ENCODE data around the gene INTS1. TPM values are rescaled to one million over a fixed set of nuclear protein-coding genes. Genes with fewer than 3 reads are reported as not detected.

Gene INTS1
- total and polyA plus RNA-seq, 11 donors: 35.5 to 67.4 (median 45.3) TPM

GRCh38 chr7:1442355-1443124 lies 61.6 kb downstream of the INTS1 start:
- no peak for DNase-seq
- peaks cover 0 to 37% (median 3%) of the 10 kb centered on the region in 9 donors for H3K36me3 ChIP-seq

DNA sequence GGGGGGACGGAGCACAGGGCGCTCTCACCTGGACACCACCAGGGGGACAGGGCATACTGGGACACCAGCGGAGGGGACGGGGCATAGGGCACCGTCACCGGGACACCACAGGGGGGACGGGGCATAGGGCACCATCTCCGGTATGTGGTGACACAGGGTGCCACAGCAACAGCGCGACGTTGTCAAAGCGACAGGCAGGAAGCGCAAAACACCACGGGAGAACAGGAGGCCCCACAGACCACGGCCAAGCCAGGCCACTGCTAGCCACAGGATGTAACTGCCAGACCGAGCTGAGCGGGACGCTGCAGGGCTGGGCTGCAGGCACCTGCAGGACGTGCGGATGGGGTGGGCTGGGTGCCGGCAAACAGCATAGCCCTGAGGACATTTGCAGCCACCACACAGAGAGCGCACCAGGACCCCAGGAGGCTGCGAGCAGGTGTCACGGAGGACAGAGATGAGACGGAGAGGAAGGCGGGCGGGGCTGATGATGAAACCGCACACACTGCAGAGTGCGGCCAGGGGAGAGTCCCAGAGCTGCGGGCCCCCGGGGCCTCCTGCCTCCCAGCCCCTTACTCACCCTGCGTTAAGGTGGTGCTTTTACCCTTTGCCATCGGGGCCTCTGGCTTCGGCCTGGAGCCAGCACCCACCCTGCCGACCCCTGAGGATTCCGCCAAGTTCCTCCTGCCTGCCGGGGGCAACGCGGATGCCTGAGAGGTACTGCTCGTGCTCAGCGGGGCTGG lies 62.4 kb downstream of the INTS1 start:
- H3K27ac ChIP-seq: no peak overlapping the region
- intact Hi-C loops (cut with DNase I): no loop called here
- TF ChIP-seq, protein P1, sequence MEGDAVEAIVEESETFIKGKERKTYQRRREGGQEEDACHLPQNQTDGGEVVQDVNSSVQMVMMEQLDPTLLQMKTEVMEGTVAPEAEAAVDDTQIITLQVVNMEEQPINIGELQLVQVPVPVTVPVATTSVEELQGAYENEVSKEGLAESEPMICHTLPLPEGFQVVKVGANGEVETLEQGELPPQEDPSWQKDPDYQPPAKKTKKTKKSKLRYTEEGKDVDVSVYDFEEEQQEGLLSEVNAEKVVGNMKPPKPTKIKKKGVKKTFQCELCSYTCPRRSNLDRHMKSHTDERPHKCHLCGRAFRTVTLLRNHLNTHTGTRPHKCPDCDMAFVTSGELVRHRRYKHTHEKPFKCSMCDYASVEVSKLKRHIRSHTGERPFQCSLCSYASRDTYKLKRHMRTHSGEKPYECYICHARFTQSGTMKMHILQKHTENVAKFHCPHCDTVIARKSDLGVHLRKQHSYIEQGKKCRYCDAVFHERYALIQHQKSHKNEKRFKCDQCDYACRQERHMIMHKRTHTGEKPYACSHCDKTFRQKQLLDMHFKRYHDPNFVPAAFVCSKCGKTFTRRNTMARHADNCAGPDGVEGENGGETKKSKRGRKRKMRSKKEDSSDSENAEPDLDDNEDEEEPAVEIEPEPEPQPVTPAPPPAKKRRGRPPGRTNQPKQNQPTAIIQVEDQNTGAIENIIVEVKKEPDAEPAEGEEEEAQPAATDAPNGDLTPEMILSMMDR (IDR thresholded peaks at IDR 0.05): no peak
- TF ChIP-seq POLR2A (IDR thresholded peaks at IDR 0.05): no peak
- WGBS, 4 donors: 90 to 96% (median 92%) methylated on average over 21 to 41 of the region's 41 CpGs
- DNase-seq (no peak), ATAC-seq (no peak)
- no peaks in the 10 kb centered on the region for H3K4me1 ChIP-seq
- no peak overlapping the region for H3K4me3 ChIP-seq
- peaks cover 0 to 45% (median 4%) of the 10 kb centered on the region in 9 donors for H3K36me3 ChIP-seq
- no peaks in the 10 kb centered on the region for H3K27me3 ChIP-seq
- no peaks in the 10 kb centered on the region for H3K9me3 ChIP-seq

More at GRCh38 chr7:1442355-1443124, 61.6 kb downstream of the INTS1 start:
- TF ChIP-seq, protein P1 (IDR thresholded peaks at IDR 0.05): no peak
- no peak for TF ChIP-seq POLR2A (IDR thresholded peaks at IDR 0.05)
- intact Hi-C loops (cut with DNase I): no loop called here
- WGBS, 4 donors: 86 to 97% (median 92%) methylated on average over 14 to 20 of the region's 20 CpGs
- Histone ChIP-seq H3K27me3 (no peaks in the 10 kb centered on the region), H3K9me3 (no peaks in the 10 kb centered on the region), H3K4me1 (no peaks in the 10 kb centered on the region), H3K4me3 (no peak overlapping the region), H3K27ac (no peak overlapping the region)
- no peak for ATAC-seq

- intact Hi-C loops (cut with DNase I): no loop called here
- H3K27ac ChIP-seq: no peak overlapping the region
- no peak for DNase-seq
- no peaks in the 10 kb centered on the region for H3K4me1 ChIP-seq
- no peak overlapping the region for H3K4me3 ChIP-seq
- TF ChIP-seq, protein P1 (IDR thresholded peaks at IDR 0.05): no peak
- no peak for TF ChIP-seq POLR2A (IDR thresholded peaks at IDR 0.05)
- ATAC-seq: no peak
- WGBS, 4 donors: 88 to 97% (median 91%) methylated on average over 7 to 10 of the region's 10 CpGs
- H3K27me3 ChIP-seq: no peaks in the 10 kb centered on the region
- no peaks in the 10 kb centered on the region for H3K9me3 ChIP-seq
- H3K36me3 ChIP-seq: peaks cover 0 to 49% (median 4%) of the 10 kb centered on the region in 9 donors
These were observed 63.6 kb downstream of the INTS1 start for GRCh38 chr7:1440620-1441019.

Data from heart left ventricle (tissue), 16 donors.